Fibroblast of peridontal ligament (primary cell): ENCODE data around the gene TMEM38A.
"Not testable (repeated sequence)": the region's sequence is repeated elsewhere in the genome, so short reads cannot be mapped to it uniquely, and the experiment has no call there.

ENCODE experiments used
- DNase-seq: peaks from one replicate; pipeline ENCODE4 v3.0.0-alpha.2; 2010; ENCODE audit errors: extremely low read depth

TMEM38A gene

DNA sequence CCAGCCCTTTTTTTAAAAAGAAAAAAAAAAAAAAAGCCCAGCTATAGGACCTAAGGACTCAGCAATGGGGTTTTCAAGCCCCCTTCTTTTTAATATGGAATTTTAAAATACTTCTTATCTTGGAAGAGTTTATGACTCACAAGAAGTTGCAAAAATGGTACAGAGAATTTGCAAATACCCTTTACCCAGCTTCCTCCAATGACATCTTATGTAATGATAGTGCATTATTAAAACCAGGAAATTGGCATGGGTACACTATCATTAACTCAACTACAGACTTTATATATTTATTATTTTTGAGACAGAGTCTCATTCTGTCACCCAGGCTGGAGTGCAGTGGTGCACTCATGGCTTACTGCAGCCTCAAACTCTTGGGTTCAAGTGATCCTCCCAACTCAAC is 16.1 kb downstream of the TMEM38A start:
- no peak for DNase-seq

DNA sequence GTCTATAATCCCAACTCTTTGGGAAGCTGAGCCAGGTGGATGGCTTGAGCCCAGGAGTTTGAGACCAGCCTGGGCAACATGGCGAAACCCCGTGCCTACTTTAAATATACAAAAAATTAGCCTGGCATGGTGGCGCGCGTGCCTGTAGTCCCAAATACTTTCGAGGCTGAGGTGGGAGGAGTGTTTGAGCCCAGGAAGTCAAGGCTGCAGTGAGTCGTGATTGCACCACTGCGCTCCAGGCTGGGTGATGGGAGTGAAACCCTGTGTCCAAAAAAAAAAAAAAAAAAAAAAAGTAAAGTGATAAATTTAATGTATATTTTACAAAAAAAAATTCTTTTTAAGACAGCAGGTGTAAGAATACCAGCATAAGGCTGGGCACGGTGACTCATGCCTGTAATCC is 17.6 kb downstream of the TMEM38A start:
- DNase-seq = no peak

DNA sequence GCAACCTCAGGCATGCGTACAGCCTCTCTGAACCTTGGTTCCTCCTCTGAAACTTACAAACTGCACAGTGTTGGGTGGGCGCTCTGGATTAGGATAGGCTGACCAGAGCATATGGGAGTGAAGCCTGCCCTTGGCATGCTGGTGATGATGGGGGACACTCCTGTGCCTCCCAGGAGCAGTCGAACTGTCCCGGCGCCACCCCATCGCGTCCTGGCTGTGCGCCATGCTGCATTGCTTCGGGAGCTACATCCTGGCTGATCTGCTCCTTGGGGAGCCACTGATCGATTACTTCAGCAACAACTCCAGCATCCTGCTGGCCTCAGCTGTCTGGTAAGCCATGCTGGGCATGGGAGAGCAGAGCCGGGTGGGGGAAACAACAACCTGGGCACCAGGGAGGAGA is 18.9 kb downstream of the TMEM38A start:
- no peak for DNase-seq

DNA sequence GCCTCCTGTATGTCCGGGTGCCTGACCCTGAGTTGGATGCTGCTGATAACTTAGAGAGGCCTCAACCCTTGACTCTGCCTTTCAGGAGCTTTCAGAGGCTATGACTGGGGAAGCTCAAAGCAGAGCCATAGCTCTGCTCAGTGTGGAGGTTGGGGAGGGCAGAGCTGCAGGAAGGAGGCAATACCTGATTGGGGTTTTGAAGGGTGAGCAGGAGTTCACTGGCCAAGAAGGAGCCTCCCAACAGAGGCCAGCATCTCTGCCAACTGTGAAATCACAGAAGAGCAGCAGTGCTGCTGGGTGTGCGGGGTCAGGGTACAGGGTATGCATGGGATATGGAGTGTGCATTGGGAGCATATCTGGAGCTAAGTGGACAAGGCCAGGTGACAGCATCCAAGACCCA is 21.6 kb downstream of the TMEM38A start:
- DNase-seq = no peak

DNA sequence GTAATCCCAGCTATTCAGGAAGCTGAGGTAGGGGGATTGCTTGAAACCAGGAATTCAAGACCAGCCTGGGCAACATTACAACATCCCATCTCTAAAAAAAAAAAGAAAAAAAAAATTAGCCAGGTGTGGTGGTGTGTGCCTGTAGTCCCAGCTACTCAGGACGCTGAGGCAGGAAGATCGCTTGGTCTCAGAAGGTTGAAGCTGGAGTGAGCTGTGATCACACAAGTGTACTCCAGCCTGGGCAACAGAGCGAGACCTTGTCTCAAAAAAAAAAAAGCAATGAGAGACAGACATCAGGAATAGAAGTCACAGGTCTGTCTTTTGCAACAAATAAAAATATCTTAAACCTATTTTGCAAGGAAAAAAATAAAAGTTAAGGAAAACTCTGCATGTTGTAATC is 23.3 kb downstream of the TMEM38A start:
- no peak for DNase-seq

DNA sequence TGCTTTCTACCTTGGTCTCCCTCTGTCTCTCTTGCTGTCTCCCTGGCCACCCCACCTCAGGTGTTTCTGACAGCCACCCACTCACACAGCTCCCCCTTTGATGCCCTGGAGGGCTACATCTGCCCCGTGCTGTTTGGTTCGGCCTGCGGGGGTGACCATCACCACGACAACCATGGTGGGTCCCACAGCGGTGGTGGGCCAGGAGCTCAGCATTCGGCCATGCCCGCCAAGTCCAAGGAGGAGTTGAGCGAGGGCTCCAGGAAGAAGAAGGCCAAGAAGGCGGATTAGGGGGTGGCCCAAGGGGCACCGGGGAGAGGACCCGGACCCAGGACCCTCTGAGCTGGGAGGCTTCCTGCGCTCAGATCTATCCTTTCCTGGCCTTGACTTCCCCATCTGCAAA is 27.1 kb downstream of the TMEM38A start:
- no peak for DNase-seq

DNA sequence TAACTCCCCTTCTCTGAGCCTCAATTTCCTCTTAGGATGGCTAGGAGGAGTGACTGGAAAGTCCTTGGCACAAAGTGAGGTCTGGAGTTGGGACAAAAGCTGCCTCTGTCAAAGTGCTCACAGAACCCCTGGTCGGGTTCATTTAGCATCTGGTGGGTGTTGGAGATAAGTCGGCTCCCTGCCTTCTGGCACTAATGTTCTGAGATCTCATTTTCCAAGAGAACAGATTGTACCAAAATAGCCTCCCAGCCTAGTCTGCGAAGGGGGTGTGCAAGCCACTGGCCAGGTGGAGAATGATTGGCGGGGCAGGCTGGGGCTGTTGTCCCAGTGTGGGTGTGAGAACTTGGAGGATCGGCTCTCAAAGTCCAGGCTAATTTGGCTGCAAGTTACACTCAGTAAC is 38.0 kb downstream of the TMEM38A start:
- DNase-seq = no peak

DNA sequence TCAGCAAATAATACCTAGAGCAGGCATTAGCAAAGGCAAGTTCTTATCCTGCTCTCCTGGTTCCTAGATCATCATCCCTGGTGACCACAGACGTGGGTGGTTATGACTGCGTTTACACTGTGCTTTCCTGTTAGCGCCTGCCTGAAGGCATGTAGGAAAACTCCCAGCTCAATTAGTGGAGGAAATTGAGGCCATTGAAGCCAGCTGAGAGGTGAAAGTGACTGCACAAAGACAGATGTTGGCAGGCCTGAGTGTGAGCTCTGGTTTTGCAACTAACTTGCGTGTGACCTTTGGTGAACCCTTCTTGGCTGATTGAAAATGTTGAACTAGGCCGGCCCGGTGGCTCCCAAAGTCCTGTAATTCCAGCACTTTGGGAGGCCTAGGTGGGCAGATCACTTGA is 41.2 kb downstream of the TMEM38A start:
- DNase-seq = peak; percentile 68

DNA sequence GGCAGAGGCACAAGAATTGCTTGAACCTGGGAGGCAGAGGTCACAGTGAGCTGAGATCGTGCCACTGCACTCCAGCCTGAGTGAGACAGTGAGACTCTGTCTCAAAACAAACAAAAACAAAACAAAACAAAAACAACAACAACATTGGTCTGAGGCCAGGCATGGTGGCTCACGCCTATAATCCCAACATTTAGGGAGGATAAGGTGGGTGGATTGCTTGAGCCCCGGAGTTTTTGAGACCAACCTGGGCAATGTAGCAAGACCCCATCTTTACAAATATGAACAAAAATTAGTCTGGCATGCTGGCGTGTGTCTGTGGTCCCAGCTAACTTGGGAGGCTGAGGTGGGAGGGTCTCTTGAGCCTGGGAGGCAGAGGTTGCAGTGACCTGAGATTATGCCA is 42.7 kb downstream of the TMEM38A start:
- no peak for DNase-seq

DNA sequence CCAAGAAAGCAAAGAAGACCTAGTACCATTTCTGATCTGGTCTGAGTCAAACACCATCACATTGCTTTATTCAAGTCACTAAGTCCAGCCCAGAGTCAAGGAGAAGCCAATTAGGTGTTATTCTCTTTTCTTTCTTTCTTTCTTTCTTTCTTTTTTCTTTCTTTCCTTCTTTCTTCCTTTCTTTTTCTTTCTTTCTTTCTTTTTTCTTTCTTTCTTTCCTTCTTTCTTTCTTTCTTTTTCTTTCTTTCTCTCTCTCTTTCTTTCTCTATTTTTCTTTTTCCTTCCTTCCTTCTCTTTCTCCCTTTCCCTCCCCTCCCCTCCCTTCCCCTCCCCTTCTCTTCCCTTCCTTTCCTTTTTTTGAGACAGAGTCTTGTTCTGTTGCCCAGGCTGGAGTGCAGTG is 49.9 kb downstream of the TMEM38A start:
- not testable (repeated sequence) for DNase-seq

DNA sequence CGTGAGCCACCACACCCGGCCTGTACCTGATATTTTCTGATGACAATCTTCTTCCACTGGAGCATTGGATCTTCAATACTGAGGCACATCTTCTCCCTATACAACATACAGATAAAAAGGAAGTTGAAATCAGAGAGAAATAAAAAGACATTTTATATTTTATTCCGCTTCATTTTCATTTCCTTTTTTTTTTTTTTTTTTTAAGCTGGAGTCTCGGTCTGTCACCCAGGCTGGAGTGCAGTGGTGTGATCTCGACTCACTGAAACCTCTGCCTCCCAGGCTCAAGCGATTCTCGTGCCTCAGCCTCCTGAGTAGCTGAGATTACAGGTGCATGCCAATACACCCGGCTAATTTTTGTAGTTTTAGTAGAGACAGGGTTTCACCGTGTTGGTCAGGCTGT is 51.4 kb downstream of the TMEM38A start:
- not testable (repeated sequence) for DNase-seq

DNA sequence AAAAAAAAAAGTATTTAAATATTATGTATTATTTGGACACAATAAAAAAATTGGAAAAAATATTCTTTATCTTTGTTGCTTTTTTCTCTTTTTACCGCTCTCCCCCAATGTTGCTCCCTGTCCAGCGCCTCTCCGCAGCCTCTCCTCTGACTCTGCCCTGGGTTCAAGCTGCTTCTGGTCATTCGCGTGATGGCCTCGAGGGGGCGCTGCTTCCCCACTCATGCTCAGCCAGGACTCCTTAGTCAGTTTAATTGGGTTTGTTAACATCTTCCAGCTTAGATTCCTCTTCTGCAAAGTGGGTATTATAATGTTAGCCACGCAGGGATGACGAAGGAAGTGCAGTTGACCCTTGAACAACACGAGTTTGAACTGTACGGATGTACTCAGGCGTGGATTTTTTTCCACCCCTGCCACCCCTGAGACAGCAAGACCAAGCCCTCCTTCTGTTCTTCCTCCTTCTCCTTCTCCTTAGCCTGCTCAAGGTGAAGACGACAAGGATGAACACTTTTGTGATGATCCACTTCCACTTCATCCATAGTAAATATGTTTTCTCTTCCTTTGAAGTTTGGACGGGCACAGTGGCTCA is 53.9 kb downstream of the TMEM38A start:
- DNase-seq = peak; percentile 40

DNA sequence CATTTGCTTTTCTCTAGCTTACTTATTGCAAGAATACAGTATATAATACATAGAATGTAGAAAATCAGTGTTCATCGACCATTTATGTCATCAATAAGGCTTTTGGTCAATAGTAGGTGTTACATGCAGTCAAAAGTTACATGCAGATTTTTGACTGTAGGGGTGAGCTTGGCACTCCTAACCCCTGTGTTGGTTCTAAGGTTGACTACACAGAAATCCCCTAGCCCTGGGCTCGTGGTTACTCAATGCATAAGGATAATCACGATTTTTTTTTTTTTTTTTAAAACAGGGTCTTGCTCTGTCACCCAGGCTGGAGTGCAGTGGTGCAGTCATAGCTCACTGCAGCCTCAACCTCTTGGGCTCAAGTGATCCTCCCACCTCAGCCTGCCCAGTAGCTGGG is 54.7 kb downstream of the TMEM38A start:
- no peak for DNase-seq

DNA sequence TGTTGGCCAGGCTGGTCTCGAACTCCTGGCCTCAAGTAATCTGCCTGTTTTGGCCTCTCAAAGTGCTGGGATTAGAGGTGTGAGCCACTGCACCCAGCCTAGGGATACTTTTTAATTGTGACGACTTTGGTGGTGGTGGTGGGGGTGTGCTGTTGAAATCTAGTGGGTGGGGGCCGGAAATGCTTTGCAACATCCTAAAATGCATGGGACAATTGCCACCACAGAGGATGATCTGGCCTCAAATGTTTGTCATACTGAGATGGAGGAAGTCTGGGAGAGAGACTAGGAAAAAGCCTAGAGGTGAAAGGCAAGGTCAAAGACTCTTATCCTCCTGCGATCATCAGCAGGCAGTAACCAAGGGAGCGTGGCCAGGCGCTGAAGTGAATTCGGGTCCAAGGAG is 60.1 kb downstream of the TMEM38A start:
- DNase-seq = no peak

DNA sequence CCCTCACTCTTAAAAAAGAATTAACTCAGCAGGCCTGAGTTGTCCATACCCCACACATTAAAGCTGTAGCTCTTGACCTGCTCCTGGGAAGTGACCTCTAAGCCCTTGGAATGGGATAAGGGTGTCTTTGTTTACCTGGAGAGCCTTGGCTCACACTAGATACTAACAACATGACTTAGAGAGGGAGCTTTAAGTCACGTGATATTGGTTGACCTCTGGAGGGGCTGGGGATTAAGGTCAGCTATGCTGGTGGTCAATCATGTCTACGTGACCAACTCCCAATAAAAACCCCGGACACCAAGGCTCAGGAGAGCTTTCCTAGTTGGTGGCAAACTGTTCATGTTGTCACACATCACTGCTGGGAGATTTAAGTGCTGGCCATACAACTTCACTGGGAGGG is 61.7 kb downstream of the TMEM38A start:
- no peak for DNase-seq

DNA sequence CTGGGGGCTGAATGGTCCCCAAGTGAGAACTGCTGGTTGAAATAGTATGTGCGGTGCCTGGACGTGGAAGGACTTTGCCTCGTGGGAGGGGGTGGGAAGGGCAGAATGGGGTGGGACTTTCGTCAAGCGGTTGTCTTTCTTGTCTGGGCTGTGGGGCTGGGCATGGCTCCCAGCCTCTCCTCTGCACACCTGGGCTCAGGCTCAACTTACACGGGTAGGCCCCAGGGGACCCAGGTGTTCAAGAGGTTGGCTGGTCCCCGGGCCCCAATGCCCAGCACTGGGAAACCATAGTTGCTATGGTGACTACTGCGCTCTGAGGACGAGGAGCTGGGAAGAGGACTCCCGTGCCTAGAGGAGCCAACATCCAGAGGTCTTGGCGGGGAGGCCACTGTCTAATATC is 66.0 kb downstream of the TMEM38A start:
- no peak for DNase-seq

DNA sequence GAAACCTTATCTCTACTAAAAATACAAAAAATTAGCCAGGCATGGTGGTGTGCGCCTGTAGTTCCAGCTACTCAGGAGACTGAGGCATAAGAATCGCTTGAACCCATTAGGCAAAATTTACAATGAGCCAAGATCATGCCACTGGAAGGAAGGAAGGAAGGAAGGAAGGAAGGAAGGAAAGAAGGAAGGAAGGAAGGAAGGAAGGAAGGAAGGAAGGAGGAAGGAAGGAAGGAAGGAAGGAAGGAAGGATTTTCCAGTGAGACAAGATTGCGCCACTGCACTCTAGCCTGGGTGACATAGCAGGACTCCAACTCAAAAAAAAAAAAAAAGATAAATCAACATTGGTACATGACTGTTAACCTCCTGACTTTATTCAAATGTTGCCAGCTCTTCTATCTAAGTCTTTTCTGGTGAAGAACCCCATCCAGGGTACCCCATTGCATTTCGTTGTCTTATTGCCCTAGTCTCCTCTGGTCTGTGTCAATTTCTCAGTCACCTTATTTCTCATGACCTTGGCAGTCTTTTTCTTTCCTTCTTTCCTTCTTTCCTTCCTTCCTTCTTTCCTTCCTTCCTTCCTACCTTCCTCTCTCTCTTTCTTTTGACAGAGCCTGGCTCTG is 74.8 kb downstream of the TMEM38A start:
- not testable (repeated sequence) for DNase-seq

DNA sequence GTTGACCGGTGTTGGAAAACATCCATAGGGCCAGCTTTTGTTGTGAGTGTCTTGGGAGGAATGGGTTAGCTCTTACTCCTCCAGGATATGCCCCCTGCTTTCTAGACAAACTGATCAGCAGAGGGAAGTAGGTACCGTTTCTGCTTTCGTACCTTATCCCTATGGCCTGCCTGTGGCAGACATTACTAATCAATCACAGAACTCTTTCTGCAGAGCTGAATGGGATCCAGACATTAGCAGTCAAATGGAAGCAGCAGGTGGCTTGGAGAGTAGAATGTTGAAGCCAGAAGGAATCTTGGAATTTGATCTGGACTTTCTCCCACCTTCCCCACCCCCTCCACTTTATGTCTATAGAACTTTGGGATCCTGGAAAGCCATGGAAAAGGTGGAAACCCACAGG is 75.8 kb downstream of the TMEM38A start:
- DNase-seq = no peak

DNA sequence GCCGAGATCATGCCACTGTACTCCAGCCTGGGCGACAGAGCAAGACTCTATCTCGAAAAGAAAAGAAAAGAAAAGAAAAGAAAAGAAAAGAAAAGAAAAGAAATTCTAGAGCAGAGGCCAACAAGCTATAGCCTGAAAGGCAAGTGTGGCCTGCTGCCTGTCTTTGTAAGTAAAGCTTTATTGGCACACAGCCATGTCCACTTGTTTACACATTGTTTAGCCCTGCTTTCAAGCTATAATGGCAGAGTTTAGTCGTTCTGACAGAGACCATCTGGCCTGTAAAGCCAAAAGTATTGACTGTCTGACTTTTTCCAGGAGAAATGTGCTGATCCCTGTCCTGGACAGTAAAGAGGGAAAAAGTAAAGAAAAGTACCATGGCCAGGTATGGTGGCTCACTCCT is 77.0 kb downstream of the TMEM38A start:
- DNase-seq = peak; percentile 20

DNA sequence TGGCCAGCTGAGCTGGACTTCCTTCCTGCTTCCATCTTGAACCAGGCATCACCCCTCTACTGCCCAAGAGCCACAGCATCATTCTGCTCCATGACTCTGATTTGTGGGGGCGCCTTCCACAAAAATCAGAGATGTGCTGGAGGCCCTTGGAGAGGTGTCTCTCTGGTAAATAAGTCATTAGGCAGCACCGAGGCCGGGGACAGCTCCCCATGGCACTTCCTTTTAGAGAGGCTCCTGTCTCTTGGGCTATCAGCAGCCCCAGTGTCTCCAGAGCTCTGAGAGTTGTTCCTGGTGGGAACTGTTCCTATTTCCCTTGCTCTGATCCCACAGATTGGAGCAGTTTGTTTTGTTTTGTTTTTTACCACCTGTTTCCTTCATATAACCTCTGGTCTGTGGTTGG is 78.6 kb downstream of the TMEM38A start:
- no peak for DNase-seq
